Measurements from ENCODE around the gene ESRP2. TPM values are rescaled to one million over a fixed set of nuclear protein-coding genes. Genes with fewer than 3 reads are reported as not detected.
A peak's percentile ranks its signal among the peaks of the same experiment; 100 is the strongest.

Gene ESRP2
- total RNA-seq, 1 donor from 2014 or later, result 0.73 TPM

DNA sequence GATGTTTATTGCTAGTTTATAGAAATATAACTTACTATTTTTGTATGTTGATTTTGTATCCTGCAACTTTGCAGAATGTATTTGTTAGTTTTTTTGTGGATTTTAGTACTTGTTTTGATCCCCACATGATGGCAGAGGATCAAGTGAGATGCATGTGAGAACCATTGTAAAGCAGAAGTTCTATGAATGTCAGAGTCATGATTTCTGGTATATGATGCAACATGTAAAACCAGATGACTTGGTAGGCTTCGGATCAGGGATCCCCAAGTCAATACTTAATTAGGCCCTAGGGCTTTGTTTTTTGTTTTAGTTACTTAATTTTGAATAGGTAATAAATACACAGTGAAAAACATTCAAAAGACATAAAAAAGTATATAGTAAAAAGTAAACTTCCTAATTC lies 45.8 kb downstream of the ESRP2 start:
- ATAC-seq (ENCODE audit: poor library complexity), result no peak
- intact Hi-C loops (cut with DNase I), result no loop called here
- no peak for DNase-seq

DNA sequence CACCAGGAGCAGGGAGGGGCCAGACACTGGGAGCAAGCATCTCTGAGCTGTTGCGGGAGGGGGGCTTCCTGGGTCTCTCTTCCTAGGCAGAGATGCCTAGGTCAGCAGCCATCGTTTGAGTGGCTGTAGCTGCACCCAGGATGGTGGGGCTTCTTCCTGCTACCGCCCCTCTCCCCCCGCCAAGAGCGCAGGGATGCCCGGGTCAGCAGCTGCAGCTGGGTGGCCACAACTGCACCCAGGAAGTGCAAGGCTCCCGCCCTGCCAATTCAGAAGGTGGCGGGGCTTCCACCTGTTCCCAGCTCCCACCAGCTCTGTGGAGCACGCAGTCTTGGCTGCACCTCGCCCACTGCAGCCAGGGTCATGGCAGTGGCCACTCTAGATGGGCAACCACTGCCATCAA lies 47.8 kb downstream of the ESRP2 start:
- intact Hi-C loops (cut with DNase I), result no loop called here
- ATAC-seq (ENCODE audit: poor library complexity) (no peak), DNase-seq (no peak)

DNA sequence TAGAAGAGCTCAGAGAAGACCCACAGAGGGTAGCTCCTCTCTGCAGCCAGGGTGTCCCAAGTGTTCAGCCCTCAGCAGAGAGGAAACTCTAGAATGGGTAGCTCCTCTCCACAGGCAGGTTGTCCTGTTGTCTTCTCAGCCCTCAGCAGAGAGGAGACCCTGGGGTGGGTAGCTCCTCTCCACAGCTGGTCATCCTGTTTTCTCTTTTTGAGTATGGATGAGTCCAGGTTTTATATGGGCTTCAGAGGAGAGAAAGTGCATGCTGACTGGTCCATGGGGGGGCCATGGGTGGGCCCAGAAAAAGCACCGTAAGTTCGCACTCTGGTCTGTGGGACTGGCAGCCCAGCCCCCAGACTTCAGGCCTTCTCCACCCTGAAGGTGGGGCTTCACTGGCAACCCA lies 48.4 kb downstream of the ESRP2 start:
- intact Hi-C loops (cut with DNase I), result no loop called here
- DNase-seq, result no peak
- no peak for ATAC-seq (ENCODE audit: poor library complexity)

DNA sequence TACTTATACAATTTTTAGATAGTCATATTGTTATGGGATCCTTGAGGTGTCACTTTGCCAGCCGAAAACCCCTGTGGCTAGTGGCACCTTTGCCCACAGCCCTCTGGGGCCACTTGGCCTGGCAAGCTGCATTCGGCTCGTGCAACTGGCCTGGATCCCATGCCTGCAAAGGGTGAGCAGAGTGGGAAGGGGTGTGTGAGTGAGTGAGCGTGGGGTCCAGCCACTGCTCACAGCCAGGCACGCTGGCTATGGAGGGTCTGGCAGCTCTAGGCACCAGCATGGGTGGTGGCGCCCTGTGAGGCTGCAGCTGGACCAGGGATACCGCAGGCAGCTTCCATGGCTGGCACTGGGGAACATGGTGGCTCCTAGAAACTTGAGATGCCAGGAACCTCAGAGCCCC lies 49.0 kb downstream of the ESRP2 start:
- ATAC-seq (ENCODE audit: poor library complexity) (no peak), DNase-seq (no peak)
- intact Hi-C loops (cut with DNase I), result no loop called here

DNA sequence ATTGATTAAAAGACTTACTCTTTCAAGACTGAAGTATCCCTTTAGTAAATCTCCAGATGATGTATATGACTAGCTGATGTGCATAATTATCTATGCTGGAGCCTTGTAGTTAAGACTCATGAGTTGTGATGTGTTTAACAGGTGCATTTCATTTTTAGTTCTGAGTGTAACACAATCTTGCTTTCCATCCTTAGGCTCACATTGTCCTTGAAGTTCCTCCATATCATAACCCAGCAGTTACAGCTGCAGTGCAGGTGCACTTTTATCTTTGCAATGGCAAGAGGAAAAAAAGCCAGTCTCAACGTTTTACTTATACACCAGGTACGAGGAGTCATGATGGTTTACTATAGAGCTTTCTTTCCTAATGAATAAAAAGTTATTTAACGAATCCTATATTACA lies 52.9 kb downstream of the ESRP2 start:
- intact Hi-C loops (cut with DNase I), result no loop called here
- DNase-seq, result no peak
- ATAC-seq (ENCODE audit: poor library complexity), result no peak

DNA sequence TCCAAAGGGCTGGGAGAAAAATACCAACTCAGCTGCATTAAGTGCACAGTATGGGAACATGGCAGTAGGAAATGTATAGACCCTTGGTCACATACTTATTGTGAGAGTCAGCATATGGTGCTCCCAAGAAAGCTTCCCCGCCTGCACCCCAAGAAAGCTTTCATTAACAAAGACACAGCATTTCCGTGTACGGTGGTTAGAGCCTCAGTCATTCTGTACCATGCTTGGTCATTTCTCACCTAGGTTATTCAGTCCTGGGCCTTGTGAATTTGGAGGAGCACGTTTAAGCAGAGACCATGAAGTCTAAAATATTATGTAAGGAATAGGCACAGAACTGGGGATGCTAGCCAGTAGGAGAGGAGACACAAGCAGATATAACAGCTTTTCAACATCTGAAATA lies 56.1 kb downstream of the ESRP2 start:
- intact Hi-C loops (cut with DNase I), result no loop called here
- ATAC-seq (ENCODE audit: poor library complexity) (no peak), DNase-seq (no peak)

DNA sequence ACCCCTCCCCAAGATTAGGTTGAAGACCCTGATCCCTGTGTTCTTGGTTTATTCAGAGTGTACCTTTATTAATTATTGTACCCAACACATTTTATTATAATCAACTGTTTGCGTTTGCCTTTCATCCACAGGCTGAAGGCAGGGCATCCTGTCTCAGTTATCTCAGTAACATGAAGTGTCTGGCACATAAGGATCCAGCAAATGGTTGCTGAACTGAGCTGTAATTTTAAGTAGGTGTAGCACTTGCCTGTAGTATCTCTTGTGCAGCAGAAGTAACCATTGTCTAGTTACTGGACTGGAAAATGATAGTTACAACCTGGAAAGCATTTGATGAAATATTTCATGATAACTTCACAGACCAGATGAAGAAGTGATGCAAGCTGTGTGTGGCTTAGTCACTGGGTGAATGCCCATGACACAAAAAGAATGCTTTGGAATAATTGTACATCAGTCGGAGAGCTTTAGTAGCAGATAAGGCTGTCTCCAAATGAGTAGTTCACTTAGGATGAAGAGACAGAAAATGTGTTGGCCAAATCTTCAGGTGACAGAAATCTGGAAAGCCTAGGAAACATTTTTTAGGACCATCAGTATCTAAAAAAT lies 56.6 kb downstream of the ESRP2 start:
- DNase-seq, result no peak
- ATAC-seq (ENCODE audit: poor library complexity), result peak; percentile 66
- intact Hi-C loops (cut with DNase I), result no loop called here

Small RNAs within 50 kb of the gene (microRNA-seq; reads per million reads assigned to microRNA genes)
- gene MIR6773, result not detected

Other genes starting within 250 kb of the ESRP2 start
- gene DPEP2, start 236.6 kb downstream of the ESRP2 start, total RNA-seq, result 1.1 TPM
- not detected for gene DPEP2NB, start 220.2 kb downstream of the ESRP2 start, total RNA-seq
- 7.2 TPM for gene DDX28, start 212.9 kb downstream of the ESRP2 start, total RNA-seq
- 5.7 TPM for gene DUS2, start 212.8 kb downstream of the ESRP2 start, total RNA-seq
- 24.4 TPM for gene NFATC3, start 150.8 kb downstream of the ESRP2 start, total RNA-seq
- gene PLA2G15, start 9.2 kb upstream of the ESRP2 start, total RNA-seq, result 38.1 TPM
- gene SLC7A6, start 28.4 kb upstream of the ESRP2 start, total RNA-seq, result 38.7 TPM
- 11.2 TPM for gene SLC7A6OS, start 74.8 kb upstream of the ESRP2 start, total RNA-seq
- gene PRMT7, start 74.9 kb upstream of the ESRP2 start, total RNA-seq, result 28.1 TPM
- 0.13 TPM for gene SMPD3, start 212.4 kb upstream of the ESRP2 start, total RNA-seq

All from Right ventricle myocardium superior (tissue), 1 donor.